DND-41 (cell line): ENCODE measurements around the gene SNX9.

Experiments
- CTCF ChIP-seq: IDR thresholded peaks from 2 replicates; pipeline ENCODE4 v1.5.1; 2012; ENCODE audit warnings: borderline replicate concordance, low read length, moderate library complexity, mild to moderate bottlenecking; ENCODE audit not compliant: poor library complexity, severe bottlenecking; ENCODE audit errors: extremely low read depth
- EZH2 ChIP-seq: IDR thresholded peaks from 3 replicates; pipeline ENCODE4 v1.6.1; 2012; ENCODE audit warnings: borderline replicate concordance, low read depth, mild to moderate bottlenecking, moderate library complexity, low read length, inconsistent platforms; ENCODE audit not compliant: severe bottlenecking

- TF ChIP-seq EZH2 (no peak), CTCF (no peak)
These were observed 17.7 kb downstream of the SNX9 start for GRCh38 chr6:157840776-157841175.
